HepG2 (cell line): ENCODE measurements around the gene ZFR2. TPM values are rescaled to one million over a fixed set of nuclear protein-coding genes. Genes with fewer than 3 reads are reported as not detected.

Source experiments
- HNRNPL ChIP-seq: fragments of 200-400 bp; formaldehyde crosslinking; IDR thresholded peaks from 2 replicates; pipeline ENCODE4 v1.6.1; 2017; ENCODE audit warnings: mild to moderate bottlenecking, low read depth, low read length
- HOXA3 ChIP-seq: sonication (generic); formaldehyde crosslinking; IDR thresholded peaks from 2 replicates; pipeline ENCODE4 v1.5.0; 2020; ENCODE audit warnings: missing genetic modification reagents
- MED8 ChIP-seq: sonication (generic); formaldehyde crosslinking; IDR thresholded peaks from 2 replicates; pipeline ENCODE4 v1.8.1; 2023; ENCODE audit warnings: mild to moderate bottlenecking, missing genetic modification reagents; ENCODE audit not compliant: insufficient replicate concordance
- PAX8 ChIP-seq: sonication (generic); formaldehyde crosslinking; IDR thresholded peaks from 2 replicates; pipeline ENCODE4 v1.8.0; 2022; ENCODE audit warnings: mild to moderate bottlenecking, missing genetic modification reagents, borderline replicate concordance
- SMC3 ChIP-seq: IDR thresholded peaks from 2 replicates; pipeline ENCODE4 v1.6.1; 2011; ENCODE audit warnings: low read length, improper control_type of control experiment
- ZMYM3 ChIP-seq: sonication (generic); formaldehyde crosslinking; IDR thresholded peaks from 2 replicates; pipeline ENCODE4 v1.5.1; 2020; ENCODE audit warnings: mild to moderate bottlenecking, missing genetic modification reagents
- ZNF605 ChIP-seq: sonication (generic); formaldehyde crosslinking; IDR thresholded peaks from 2 replicates; pipeline ENCODE4 v1.8.0; 2022; ENCODE audit warnings: mild to moderate bottlenecking, missing genetic modification reagents
- ZSCAN29 ChIP-seq: sonication (generic); formaldehyde crosslinking; conservative IDR thresholded peaks from 2 replicates; pipeline ENCODE4 v1.4.0; 2020; ENCODE audit warnings: mild to moderate bottlenecking, missing genetic modification reagents
- polyA plus RNA-seq, 8 experiments: library from polyadenylated mRNA; depleted of rRNA in 3 of 8; stranded (reverse) in 7 of 8; unstranded in 1 of 8; fragments of >200 nt; fragmentation: Illumina TruSeq in 4 of 8; extraction: Trizol in 4 of 8; gene quantifications; 2 replicates each; pipeline versions ENCODE4 v1.2.1 to v1.2.3, GENCODE V29; 2011 to 2016; ENCODE audit warnings: low read depth in 4 of 8, missing spikeins in 1 of 8, mixed read lengths in 1 of 8; ENCODE audit not compliant: insufficient read depth in 1 of 8
- total RNA-seq, 5 experiments: library from RNA; depleted of rRNA; stranded (reverse); fragments of >200 nt; fragmentation: Illumina TruSeq; extraction: Trizol; gene quantifications; 2 replicates each; pipeline ENCODE4 v1.2.3, GENCODE V29; 2016; ENCODE audit warnings: low read depth in 1 of 5
- TF ChIP-seq, protein P1 (sequence below): sonication (generic); formaldehyde crosslinking; IDR thresholded peaks from 2 replicates; pipeline ENCODE4 v1.4.0; 2020; ENCODE audit warnings: missing genetic modification reagents
- TF ChIP-seq, protein P2 (sequence below): sonication (generic); formaldehyde crosslinking; IDR thresholded peaks from 2 replicates; pipeline ENCODE4 v1.8.0; 2022; ENCODE audit warnings: low read depth, missing genetic modification reagents
- TF ChIP-seq, protein P3 (sequence below): sonication (generic); formaldehyde crosslinking; IDR thresholded peaks from 2 replicates; pipeline ENCODE4 v1.8.1; 2023; ENCODE audit warnings: mild to moderate bottlenecking, missing genetic modification reagents
- TF ChIP-seq, protein P4 (sequence below): sonication (generic); formaldehyde crosslinking; IDR thresholded peaks from 2 replicates; pipeline ENCODE4 v1.4.0; 2020; ENCODE audit warnings: missing genetic modification reagents, borderline replicate concordance
- TF ChIP-seq, protein P5 (sequence below): IDR thresholded peaks from 2 replicates; pipeline ENCODE4 v1.6.1; 2016; ENCODE audit warnings: low read depth, control low read depth
- TF ChIP-seq, protein P6 (sequence below): sonication (generic); formaldehyde crosslinking; conservative IDR thresholded peaks from 2 replicates; pipeline ENCODE4 v1.5.0; 2020; ENCODE audit warnings: missing genetic modification reagents
- TF ChIP-seq, protein P7 (sequence below): sonication (generic); formaldehyde crosslinking; IDR thresholded peaks from 2 replicates; pipeline ENCODE4 v1.5.0; 2020; ENCODE audit warnings: missing genetic modification reagents

Gene ZFR2
- total and polyA plus RNA-seq, 2 of the 13 experiments (the other 11 are each of a cell fraction or from before 2014, with no cell fraction given), result 0.37 to 0.69 TPM

DNA sequence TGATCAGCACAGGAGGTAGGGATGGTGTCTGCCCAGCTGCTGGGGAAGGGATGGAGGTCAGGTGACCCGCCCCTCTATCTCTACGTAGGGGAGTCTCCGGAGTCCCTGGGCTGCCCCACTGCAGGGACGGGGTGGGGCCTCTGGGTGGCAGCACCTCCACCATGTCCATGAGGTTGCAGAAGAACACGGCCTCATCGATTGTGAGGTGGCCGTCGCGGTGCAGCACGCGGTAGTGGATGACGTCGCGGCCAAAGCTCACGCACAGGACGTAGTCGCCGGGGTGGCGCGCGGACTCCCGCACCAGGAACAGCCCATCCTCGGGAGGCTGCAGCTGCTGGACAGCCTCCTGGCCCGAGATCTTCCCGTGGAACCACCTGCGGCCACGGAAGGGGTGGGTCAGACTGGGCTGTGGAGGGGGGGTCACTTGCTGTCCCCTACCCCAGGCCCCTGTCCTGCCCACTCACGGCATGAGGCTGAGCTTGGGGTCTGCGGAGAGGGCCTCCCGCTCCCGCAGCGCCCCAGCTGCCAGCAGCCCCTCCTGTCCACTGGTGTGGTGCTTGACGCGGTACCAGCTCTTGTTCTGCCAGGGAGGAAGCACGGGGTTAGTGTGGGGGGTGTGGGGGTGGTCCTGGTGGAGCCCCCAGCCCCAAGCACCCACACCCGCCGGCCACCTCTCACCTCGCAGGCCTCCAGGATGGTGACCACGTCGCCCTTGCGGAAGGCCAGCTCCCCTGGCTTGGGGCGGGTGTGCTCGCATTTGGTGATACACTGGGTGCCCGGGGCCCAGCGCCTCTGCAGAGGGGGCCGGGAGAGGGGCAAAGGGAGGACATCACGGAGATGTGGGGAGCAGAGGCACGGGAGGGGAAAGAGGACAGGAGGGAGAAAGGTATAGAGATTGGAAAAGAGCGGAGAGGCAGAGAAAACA lies 84.9 kb downstream of the ZFR2 start (continued):
- TF ChIP-seq, protein P1, sequence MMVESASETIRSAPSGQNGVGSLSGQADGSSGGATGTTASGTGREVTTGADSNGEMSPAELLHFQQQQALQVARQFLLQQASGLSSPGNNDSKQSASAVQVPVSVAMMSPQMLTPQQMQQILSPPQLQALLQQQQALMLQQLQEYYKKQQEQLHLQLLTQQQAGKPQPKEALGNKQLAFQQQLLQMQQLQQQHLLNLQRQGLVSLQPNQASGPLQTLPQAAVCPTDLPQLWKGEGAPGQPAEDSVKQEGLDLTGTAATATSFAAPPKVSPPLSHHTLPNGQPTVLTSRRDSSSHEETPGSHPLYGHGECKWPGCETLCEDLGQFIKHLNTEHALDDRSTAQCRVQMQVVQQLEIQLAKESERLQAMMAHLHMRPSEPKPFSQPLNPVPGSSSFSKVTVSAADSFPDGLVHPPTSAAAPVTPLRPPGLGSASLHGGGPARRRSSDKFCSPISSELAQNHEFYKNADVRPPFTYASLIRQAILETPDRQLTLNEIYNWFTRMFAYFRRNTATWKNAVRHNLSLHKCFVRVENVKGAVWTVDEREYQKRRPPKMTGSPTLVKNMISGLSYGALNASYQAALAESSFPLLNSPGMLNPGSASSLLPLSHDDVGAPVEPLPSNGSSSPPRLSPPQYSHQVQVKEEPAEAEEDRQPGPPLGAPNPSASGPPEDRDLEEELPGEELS (CRISPR knock-in tag), result no peak
- peak; percentile 32; the same call in 1 of the 2 replicates for TF ChIP-seq SMC3
- TF ChIP-seq MED8 (CRISPR knock-in tag), result no peak
- TF ChIP-seq HOXA3 (CRISPR knock-in tag), result peak; percentile 80
- TF ChIP-seq, protein P2, sequence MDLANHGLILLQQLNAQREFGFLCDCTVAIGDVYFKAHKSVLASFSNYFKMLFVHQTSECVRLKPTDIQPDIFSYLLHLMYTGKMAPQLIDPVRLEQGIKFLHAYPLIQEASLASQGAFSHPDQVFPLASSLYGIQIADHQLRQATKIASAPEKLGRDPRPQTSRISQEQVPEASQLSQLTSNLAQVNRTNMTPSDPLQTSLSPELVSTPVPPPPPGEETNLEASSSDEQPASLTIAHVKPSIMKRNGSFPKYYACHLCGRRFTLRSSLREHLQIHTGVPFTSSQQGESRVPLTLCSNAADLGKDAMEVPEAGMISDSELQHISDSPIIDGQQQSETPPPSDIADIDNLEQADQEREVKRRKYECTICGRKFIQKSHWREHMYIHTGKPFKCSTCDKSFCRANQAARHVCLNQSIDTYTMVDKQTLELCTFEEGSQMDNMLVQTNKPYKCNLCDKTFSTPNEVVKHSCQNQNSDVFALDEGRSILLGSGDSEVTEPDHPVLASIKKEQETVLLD (CRISPR knock-in tag), result no peak
- peak; percentile 47; the same call in 1 of the 2 replicates for TF ChIP-seq ZNF605 (CRISPR knock-in tag)
- TF ChIP-seq, protein P3, sequence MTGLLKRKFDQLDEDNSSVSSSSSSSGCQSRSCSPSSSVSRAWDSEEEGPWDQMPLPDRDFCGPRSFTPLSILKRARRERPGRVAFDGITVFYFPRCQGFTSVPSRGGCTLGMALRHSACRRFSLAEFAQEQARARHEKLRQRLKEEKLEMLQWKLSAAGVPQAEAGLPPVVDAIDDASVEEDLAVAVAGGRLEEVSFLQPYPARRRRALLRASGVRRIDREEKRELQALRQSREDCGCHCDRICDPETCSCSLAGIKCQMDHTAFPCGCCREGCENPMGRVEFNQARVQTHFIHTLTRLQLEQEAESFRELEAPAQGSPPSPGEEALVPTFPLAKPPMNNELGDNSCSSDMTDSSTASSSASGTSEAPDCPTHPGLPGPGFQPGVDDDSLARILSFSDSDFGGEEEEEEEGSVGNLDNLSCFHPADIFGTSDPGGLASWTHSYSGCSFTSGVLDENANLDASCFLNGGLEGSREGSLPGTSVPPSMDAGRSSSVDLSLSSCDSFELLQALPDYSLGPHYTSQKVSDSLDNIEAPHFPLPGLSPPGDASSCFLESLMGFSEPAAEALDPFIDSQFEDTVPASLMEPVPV (CRISPR knock-in tag), result 0 out of 2 replicates have a peak, but pooled peaks have one; percentile 34
- no peak for TF ChIP-seq ZSCAN29 (CRISPR knock-in tag)
- TF ChIP-seq, protein P4, sequence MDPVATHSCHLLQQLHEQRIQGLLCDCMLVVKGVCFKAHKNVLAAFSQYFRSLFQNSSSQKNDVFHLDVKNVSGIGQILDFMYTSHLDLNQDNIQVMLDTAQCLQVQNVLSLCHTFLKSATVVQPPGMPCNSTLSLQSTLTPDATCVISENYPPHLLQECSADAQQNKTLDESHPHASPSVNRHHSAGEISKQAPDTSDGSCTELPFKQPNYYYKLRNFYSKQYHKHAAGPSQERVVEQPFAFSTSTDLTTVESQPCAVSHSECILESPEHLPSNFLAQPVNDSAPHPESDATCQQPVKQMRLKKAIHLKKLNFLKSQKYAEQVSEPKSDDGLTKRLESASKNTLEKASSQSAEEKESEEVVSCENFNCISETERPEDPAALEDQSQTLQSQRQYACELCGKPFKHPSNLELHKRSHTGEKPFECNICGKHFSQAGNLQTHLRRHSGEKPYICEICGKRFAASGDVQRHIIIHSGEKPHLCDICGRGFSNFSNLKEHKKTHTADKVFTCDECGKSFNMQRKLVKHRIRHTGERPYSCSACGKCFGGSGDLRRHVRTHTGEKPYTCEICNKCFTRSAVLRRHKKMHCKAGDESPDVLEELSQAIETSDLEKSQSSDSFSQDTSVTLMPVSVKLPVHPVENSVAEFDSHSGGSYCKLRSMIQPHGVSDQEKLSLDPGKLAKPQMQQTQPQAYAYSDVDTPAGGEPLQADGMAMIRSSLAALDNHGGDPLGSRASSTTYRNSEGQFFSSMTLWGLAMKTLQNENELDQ (CRISPR knock-in tag), result no peak
- TF ChIP-seq, protein P5, sequence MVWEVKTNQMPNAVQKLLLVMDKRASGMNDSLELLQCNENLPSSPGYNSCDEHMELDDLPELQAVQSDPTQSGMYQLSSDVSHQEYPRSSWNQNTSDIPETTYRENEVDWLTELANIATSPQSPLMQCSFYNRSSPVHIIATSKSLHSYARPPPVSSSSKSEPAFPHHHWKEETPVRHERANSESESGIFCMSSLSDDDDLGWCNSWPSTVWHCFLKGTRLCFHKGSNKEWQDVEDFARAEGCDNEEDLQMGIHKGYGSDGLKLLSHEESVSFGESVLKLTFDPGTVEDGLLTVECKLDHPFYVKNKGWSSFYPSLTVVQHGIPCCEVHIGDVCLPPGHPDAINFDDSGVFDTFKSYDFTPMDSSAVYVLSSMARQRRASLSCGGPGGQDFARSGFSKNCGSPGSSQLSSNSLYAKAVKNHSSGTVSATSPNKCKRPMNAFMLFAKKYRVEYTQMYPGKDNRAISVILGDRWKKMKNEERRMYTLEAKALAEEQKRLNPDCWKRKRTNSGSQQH (CRISPR knock-in tag), result no peak
- TF ChIP-seq, protein P6, sequence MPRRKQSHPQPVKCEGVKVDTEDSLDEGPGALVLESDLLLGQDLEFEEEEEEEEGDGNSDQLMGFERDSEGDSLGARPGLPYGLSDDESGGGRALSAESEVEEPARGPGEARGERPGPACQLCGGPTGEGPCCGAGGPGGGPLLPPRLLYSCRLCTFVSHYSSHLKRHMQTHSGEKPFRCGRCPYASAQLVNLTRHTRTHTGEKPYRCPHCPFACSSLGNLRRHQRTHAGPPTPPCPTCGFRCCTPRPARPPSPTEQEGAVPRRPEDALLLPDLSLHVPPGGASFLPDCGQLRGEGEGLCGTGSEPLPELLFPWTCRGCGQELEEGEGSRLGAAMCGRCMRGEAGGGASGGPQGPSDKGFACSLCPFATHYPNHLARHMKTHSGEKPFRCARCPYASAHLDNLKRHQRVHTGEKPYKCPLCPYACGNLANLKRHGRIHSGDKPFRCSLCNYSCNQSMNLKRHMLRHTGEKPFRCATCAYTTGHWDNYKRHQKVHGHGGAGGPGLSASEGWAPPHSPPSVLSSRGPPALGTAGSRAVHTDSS (CRISPR knock-in tag), result no peak
- no peak for TF ChIP-seq PAX8 (CRISPR knock-in tag)
- TF ChIP-seq, protein P7, sequence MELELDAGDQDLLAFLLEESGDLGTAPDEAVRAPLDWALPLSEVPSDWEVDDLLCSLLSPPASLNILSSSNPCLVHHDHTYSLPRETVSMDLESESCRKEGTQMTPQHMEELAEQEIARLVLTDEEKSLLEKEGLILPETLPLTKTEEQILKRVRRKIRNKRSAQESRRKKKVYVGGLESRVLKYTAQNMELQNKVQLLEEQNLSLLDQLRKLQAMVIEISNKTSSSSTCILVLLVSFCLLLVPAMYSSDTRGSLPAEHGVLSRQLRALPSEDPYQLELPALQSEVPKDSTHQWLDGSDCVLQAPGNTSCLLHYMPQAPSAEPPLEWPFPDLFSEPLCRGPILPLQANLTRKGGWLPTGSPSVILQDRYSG (CRISPR knock-in tag), result no peak
- no peak for TF ChIP-seq HNRNPL
- TF ChIP-seq ZMYM3 (CRISPR knock-in tag), result 0 out of 2 replicates have a peak, but pooled peaks have one; percentile 16
